ENCODE results near the gene GTPBP1. TPM values are rescaled to one million over a fixed set of nuclear protein-coding genes. Genes with fewer than 3 reads are reported as not detected.
A peak's percentile ranks its signal among the peaks of the same experiment; 100 is the strongest.

GTPBP1 gene
- total RNA-seq, 1 experiment from 2014 or later, result 108 TPM

GRCh38 chr22:38697425-38698089, 8.2 kb upstream of the GTPBP1 start:
- H4K8ac ChIP-seq (replicated peaks; ENCODE audit: insufficient read length, low read depth, low read length), result no peak overlapping the region
- no peak overlapping the region for H2BK120ac ChIP-seq (ENCODE audit: low read depth, low read length, poor library complexity, severe bottlenecking)
- peak overlapping the region; percentile 55 for H3K4me2 ChIP-seq (ENCODE audit: insufficient read depth, insufficient read length, low read length)
- no peak overlapping the region for H3K14ac ChIP-seq (ENCODE audit: insufficient read depth, low read length)
- Mint-ChIP-seq H3K9me3 (no peaks in the 10 kb centered on the region), H3K27me3 (ENCODE audit: low read depth) (no peaks in the 10 kb centered on the region; the same call in 1 of the 2 replicates), H3K4me1 (peaks cover 38 to 43% of the 10 kb centered on the region in 2 experiments), H3K27ac (no peak overlapping the region), H3K36me3 (ENCODE audit: insufficient read depth in 1 of 3, low read depth in 3 of 3) (peaks cover 7 to 28% (median 19%) of the 10 kb centered on the region in 3 experiments; a peak in 6 of 7 replicates), H3K4me3 (peak overlapping the region; percentile 5 to 40; a peak in 3 of 5 replicates)
- H3K56ac ChIP-seq (ENCODE audit: insufficient read length, low read depth, low read length), result no peak overlapping the region
- H2BK12ac ChIP-seq (ENCODE audit: insufficient read length, low read depth, low read length), result no peak overlapping the region
- H4K20me1 ChIP-seq (ENCODE audit: control insufficient read depth, insufficient read depth, insufficient read length), result no peaks in the 10 kb centered on the region
- no peak overlapping the region for H3K18ac ChIP-seq (ENCODE audit: insufficient read length, low read depth, low read length)
- no peak overlapping the region for H2AFZ ChIP-seq (ENCODE audit: low read length)
- no peak overlapping the region for H3K23ac ChIP-seq (ENCODE audit: insufficient read length, low read depth, low read length)
- H3K27ac ChIP-seq (ENCODE audit: insufficient read length, low read depth, low read length), result no peak overlapping the region
- no peaks in the 10 kb centered on the region for H3K27me3 ChIP-seq (ENCODE audit: insufficient read depth, low read length)
- H2BK5ac ChIP-seq (ENCODE audit: insufficient read length, low read length), result no peak overlapping the region
- no peak overlapping the region for H4K91ac ChIP-seq (ENCODE audit: insufficient read length, low read depth, low read length)
- no peak for TF ChIP-seq CTCF (conservative IDR thresholded peaks at IDR 0.05)
- peaks cover 9% of the 10 kb centered on the region for H3K79me2 ChIP-seq (ENCODE audit: insufficient read depth, low read length)
- no peak for DNase-seq
- no peak overlapping the region for H2BK15ac ChIP-seq (ENCODE audit: low read depth, low read length)
- H4K5ac ChIP-seq (ENCODE audit: insufficient read length, low read depth, low read length), result no peak overlapping the region
- H3K9me3 ChIP-seq (ENCODE audit: control insufficient read depth, low read depth, low read length), result no peaks in the 10 kb centered on the region
- no peak overlapping the region for H3T11ph ChIP-seq (ENCODE audit: low read length)
- H2AK5ac ChIP-seq (ENCODE audit: insufficient read length, low read length), result no peak overlapping the region
- H3K23me2 ChIP-seq (ENCODE audit: insufficient read length, low read depth, low read length, poor library complexity, severe bottlenecking), result peaks cover 10% of the 10 kb centered on the region
- peaks cover 3% of the 10 kb centered on the region for H3K79me1 ChIP-seq (ENCODE audit: insufficient read depth, low read depth, low read length, poor library complexity, severe bottlenecking)
- H3K4me1 ChIP-seq (ENCODE audit: insufficient read depth, low read length), result peaks cover 5% of the 10 kb centered on the region
- no peak overlapping the region for H3K4ac ChIP-seq (ENCODE audit: low read depth, low read length)
- H2BK20ac ChIP-seq (ENCODE audit: low read depth, low read length, poor library complexity, severe bottlenecking), result no peak overlapping the region
- WGBS (ENCODE audit: extremely low coverage, insufficient read length, low lambda C conversion rate), result no CpG with 5 or more reads among the region's 8 CpGs
- H3K9ac ChIP-seq (ENCODE audit: extremely low read depth, insufficient read length, low read length), result no peak overlapping the region

Measured in H9 (cell line).